ENCODE data around the gene PDE11A.

GRCh38 chr2:177599956-177600355 lies 472.6 kb downstream of the PDE11A start:
- TF ChIP-seq POLR2AphosphoS5 (IDR thresholded peaks at IDR 0.05) (no peak), CTCF (IDR thresholded peaks at IDR 0.05) (no peak), POLR2A (IDR thresholded peaks at IDR 0.05) (no peak), EP300 (IDR thresholded peaks at IDR 0.05; ENCODE audit: low read depth) (no peak)

Measured in transverse colon (tissue), 4 donors.